Fibroblast of skin of scalp (primary cell): ENCODE data around the gene FEM1B. TPM values are rescaled to one million over a fixed set of nuclear protein-coding genes. Genes with fewer than 3 reads are reported as not detected.
"Not testable (repeated sequence)": the region's sequence is repeated elsewhere in the genome, so short reads cannot be mapped to it uniquely, and the experiment has no call there.

Source experiments
- DNase-seq: peaks from one replicate; pipeline ENCODE4 v3.0.0-alpha.2; 2013
- polyA plus RNA-seq, 2 experiments: library from polyadenylated mRNA; unstranded; fragments of 120-200 nt; gene quantifications; one replicate each; pipeline ENCODE4 v1.2.1, GENCODE V29; 2013; ENCODE audit not compliant: insufficient read length in 2 of 2

The FEM1B gene
- polyA plus RNA-seq (2013, experiment 1 of 2; ENCODE audit: insufficient read length), result 62.9 TPM
- 61.2 TPM for polyA plus RNA-seq (2013, experiment 2 of 2; ENCODE audit: insufficient read length)

DNA sequence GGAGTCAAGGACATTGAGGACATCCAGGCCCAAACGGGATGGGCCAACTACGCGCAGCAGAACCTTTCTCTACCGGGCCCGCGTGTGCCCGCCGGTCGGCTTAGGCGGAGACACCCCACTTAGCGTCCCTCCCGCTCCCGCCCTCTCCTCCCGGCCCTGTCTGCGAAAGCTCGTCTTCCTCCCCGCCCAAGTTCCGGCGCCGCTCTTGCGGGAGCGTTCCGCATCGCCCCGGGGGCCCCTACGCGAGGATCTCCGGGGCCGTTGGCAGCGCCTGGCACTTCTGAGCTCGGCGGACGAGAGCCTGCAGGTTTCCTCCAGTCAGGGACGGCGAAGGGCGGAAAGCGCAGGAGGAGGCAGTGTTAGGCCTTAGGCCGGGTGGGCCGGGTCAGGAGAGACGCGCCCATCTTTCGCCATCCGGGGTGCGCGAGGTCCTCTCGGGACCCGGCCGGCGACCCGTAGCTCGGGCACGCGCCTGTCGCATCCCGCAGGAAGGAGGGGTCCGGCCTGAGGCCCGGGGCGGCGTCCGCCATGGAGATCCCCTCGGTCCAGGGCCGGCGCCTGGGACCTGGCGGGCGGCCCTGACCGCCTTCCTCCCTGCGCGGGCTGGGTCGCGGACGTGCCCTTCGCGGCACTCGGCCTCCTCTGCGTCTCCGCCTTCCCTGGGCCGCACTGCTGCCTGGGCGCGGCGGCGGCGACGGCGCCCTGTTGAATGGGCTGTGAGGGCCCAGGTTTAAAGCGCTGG lies at the start of gene FEM1B:
TSS of gene FEM1B (plus strand) at position 143 of the 742 bp plus-strand sequence. CDS start 673 bp downstream, outside the sequence.
- DNase-seq, result peak; percentile 94

DNA sequence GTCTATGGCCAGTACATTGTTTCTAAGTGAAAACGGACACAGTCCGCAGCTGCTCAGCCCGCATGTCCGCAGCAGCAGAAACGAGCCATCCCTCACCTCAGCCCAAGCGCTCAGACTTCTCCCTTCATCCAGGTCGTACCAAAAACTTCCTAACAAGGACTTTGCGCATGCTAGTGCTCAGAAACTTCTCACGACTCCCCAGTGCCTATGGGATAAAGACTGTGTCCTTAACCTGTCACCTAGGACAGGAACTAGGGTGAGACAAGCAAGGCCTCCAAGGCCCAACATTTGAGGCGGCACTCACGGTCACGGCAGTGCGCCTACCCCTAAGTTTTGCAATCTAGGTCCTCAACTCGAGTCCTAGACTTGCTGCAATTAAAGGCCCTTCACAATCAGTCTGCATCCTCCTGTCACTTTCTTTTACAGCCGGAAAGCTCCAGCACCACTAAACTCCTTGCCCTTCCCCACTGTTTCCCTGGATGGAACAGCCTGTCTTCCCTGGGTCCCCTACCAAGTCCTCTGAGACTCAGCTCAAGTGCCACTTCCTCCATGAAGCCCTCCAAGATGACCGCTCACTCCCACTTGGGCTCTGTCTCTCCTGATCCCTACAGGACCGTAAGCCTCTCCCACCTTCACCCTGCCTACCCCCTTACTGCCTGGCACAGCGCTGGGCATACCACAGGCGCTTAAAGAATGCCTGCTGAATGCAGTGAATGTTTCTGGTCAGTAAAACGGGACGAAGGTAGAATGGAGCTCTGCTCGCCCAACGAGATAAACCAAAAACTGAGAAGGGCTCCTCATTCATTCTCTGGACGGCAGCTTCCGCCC lies 49.2 kb upstream of the FEM1B start:
- DNase-seq, result no peak

DNA sequence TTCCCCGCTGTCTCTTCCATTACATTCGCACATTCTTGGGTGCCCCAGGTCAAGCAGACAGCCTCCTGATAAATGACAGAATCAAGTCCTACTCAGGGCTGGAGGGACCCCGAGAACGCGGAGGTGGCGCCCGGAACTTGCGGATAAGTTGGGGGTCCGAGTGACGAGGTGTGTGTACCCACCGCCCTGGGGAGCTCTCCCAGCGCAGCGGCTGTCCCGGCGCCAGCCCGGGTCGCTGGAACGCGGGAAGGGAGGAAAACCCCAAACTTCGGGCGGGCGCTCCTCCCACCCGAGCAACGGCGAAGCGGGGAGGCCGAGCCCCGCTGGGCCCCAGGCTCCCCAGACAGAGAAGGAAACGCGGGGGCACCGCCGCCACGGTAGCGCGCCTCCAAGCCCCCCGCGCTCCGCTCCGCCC lies 48.6 kb upstream of the FEM1B start:
- no peak for DNase-seq

DNA sequence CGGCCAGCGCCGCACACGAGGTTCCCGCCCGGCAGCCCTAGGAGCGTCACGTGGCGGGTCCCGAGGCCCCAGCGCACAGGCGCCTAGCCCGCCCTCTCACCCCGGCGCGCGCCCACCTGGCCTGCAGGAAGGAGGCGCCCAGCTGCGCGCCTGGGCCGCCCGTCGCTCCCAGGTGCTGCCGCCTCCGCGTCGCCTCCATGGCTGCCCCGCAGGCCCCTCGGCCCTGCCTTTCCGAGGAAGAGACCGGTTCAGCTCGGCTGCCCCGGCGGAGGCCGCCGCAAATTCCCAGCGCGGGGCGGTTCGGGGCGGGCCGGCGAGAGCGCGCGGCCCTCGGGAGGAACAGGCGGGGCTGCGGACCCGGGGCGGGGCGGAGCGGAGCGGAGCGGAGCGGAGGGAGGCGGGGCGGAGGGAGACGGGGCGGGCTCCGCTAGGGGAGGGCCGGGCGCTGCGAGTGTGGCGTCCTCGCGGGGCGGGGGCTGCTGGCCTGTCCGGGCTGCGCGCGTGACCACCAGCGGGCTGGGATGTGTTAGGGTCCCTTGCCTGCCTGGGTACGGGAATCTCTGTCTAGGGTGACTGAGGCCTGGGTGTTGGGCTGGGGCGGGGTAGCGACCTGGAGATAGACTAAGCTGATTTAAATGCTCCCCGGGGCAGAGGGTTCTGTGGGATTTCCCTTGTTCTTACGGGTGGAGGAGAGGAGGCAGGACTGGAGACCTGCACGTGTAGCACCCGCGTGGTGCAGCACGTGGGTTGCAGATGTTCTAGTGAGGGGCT lies 48.0 kb upstream of the FEM1B start, which contains the start of gene CLN6:
TSS of gene CLN6 (minus strand) at position 343 of the 771 bp plus-strand sequence. CDS start at position 199, 144 bp downstream.
- DNase-seq, result peak; percentile 81

DNA sequence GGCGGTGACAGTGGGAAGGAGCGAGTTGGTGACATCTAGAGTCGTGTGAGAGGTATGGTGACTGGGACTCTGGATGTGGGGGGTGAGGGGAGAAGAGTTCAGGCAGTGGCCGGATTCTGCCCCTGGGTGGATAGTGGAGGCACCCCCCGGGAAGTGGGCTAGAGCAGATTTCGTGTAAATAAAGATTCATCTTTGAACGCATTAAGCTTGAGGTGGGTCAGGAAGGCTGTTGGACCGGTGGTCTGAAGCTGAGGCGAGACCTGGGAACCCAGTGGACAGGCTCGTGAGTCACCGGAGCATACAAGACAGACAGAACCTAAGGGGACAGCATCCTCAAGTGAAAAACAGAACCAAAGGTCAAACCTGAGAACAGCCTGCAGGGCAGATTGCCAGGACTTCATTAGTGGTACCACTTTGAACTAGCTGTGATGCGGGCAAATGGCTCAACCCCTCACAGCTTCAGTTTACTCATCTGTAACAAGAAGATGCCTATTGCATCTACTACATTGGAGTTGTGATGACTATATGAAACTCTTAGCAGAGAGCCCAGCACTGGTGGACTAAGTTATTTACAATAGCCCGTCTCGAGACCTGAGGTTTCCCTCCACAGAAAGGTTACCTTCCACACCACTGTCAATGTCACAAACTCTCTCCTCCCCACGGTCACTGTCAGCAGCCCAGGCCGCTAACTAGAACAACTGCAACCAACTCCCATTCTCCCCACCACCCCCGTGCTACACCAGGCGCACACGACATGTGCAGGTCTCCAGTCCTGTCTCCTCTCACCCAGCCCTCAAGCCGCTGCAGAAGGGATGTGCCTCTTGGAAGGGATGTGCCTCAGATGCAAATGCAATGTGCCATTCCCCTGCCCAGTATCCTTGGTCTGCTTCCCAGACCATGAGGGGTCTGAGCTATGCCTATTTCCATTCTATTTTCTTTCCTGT lies 47.1 kb upstream of the FEM1B start:
- no peak for DNase-seq

DNA sequence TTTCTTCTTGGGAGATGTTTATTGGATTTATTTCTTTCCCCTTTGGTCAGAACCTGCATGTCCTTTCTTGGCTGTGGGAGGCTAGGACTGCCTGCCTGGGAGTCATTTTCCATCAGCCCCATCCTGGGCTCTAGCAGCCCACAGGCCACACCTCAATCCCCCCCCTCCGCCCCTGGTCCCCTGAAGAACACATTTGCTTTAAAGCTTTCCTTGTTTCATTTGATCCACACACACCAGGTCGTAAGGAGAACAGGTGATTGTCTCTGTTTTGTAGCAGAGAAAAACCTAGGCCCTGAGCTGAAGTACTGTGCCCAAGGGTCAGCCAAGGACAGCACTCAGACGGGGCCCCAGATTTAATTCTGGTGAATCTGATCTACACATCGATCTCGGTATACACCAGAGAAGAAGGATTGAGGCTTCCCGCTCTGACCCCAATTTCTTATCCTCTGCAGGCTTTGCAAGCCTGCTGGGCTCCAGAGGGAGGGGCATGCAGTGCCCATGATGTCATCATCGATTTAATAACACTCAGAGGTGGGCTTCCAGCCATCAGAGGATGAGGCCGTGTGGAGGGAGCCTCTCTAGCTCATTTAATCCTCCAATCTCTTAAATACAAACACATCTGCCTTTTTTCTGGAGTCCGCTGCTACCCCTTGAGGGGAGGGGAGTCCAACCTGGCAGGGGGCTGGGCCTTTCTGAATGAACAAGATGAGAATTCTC lies 46.3 kb upstream of the FEM1B start:
- DNase-seq, result no peak

DNA sequence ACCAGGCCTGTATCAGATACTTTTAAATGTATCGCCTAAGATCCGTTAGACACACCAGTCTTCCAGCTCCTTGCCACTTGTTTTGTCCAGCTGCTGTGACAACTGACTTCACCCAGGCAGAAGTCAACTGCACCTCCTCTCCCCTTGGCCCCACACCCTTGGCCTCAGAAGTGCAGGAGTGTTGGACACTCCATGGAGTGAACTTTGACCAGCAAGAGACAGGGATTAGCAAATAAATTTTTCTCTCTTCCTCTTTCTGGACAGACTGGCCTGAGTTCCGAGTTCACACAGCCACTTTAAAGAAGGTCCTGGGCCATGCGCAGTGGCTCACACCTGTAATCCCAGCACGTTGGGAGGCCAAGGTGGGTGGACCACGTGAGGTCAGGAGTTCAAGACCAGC lies 45.1 kb upstream of the FEM1B start:
- no peak for DNase-seq

DNA sequence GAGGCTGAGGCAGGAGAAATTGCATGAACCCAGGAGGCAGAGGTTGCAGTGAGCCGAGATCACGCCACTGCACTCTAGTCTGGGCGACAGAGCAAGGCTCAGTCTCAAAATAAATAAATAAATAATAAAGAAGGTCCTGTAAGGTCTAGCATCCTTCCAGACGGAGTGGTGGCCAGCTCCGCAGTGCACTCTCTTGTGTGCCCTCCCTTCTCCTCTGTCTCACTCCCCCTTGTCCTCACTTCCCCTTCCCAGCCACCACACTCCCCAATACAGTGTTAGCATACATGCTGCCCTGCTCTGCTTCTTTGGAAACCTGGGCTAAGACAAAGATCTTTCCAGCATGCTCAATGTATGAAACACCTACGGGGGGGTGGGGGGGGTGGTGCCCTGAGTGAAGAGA lies 44.6 kb upstream of the FEM1B start:
- no peak for DNase-seq

DNA sequence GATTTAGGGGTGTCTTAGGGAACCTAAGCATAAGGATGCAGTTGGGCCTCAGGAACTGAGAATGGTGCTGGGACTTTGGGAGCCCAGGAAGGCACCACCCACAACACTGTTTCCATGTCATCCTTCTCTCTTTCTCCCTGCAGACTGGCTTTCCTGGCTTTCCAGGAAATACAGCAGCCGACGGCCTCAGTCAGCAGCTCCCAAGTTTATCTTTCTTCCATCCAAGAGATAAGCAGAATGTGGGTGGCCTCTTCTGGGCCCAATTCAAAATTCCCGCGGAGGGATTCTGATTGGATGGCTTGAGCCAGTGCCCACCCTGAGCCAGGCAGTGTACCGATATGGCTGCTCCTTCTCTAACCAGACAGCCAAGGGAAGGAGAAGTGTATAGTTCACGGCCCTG lies 43.5 kb upstream of the FEM1B start:
- DNase-seq, result no peak

DNA sequence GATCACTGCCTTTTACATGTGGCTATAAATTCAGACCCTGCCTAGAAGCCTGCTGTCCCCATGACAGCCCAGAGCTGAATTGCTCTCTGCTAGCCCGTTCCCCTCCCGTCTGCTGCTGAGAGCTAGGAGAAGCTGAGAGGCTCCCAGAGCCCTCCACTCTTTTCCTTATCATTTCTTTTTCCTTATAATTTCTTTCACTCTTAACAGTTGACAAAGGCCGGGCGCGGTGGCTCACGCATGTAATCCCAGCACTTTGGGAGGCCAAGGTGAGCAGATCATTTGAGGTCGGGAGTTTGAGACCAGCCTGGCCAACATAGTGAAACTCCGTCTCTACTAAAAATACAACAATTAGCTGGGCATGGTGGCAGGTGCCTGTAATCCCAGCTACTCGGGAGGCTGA lies 43.0 kb upstream of the FEM1B start:
- DNase-seq, result not testable (repeated sequence)

DNA sequence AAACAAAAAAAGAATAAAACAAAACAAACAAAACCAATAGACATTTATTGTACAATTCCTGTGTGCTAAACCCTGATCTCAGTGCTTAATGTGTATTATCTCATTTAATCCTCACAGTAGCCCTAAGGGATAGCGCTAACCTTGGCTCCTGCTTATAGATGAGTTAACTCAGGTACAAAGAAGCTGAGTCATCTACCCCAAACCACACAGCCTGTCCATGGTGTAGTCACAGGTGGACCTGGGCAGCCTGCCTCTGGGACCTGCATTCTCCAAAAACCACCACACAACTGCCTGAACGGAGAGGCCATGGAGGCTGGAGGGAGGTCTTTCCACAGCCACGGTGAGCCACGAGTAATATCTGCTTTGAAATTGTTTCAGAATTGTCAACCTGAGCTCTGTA lies 42.5 kb upstream of the FEM1B start:
- DNase-seq, result no peak

DNA sequence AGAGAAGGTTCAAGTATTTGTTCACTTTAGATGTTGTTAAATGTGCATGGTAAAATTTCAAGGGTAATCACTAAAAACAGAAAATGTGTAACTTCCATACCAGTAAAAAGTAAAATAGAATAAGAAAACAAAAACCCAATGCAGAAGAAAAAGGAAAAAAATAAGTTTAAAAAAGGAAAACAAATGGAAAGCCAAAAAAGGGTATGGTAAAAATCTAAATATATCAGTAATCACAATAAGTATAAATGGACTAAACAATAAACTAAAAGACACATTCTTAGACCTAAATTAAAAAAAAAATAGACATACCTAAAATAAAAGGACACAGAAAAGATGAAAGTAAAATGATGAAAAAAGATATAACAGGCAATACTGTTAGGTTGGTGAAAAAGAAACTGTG lies 38.5 kb upstream of the FEM1B start:
- DNase-seq, result no peak

DNA sequence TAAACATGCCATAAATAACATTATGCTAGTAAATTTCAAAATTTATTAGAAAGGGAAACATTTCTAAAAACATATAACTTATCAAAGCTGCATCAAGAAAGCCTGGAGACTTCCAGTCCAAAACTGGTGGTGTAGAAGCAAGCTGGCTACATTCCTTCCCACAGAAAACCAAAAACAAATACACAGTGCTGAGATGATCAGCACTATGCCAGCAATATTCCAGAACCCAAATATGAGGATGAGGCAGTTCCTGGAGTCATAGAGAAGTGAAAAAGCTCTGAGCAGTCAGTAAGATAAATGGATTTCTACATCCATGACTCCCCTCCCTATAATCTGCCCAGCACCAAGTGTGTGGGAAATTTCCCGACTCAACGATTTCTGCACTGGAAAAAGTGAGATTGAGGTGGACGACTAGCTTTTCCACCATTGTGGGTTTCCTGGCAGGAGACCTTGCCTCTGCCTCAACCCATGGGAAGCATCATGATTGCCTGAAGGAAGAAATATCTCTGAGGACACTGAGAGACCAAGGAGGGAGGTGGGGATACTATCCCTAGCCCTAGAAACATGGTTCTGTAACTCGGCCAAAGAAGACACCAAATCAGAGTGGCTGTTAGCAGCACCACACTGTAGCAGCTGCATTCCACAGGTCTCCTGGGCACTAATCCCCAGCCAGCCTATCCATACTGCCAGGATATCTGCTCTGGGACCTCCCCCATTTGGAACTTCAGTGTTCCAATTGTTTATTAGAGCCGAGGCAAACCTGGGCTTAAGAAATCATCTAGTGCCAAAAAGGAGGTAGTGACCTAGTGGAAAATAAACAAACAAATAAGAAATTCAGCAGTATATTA lies 36.2 kb upstream of the FEM1B start:
- DNase-seq, result no peak

DNA sequence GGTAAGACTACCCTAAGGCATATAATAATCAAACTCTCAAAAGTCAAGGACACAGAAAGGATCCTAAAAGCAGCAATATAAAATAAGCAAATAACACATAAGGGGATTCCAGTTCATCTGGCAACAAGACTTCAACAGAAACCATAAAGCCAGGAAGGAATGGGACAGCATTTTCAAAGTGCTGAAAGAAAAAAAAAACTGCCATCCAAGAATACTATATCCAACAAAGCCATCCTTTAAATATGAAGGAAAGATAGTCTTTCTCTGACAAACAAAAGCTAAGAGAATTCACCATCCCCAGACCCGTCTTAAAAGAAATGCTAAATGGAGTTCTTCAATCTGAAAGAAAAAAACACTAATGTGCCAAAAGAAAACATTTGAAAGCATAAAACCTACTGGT lies 33.3 kb upstream of the FEM1B start:
- no peak for DNase-seq

DNA sequence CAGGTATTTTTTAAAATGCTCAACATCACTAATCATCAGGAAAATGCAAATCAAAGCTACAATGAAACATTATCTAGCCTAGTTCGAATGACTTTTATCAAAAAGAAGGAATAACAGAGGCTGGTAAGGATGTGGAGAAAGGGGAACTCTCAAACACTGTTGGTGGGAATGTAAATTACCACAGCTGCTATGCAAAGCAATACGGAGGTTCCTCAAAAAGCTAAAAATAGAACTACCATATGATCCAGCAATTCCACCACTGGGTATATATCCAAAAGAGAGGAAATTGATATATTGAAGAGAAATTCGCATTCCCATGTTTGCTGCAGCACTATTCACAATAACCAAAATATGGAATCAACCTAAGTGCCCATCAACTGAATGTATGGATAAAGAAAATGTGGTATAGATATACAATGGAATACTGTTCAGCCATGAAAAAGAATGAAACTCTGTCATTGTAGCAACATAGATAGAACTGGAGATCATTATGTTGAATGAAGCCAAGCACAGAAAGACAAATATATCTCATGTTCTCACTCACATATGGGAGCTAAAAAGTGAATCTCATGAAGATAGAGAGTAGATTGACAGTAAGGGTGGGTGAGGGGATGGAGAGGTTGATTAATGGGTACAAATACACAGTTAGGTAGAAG lies 28.4 kb upstream of the FEM1B start:
- no peak for DNase-seq

DNA sequence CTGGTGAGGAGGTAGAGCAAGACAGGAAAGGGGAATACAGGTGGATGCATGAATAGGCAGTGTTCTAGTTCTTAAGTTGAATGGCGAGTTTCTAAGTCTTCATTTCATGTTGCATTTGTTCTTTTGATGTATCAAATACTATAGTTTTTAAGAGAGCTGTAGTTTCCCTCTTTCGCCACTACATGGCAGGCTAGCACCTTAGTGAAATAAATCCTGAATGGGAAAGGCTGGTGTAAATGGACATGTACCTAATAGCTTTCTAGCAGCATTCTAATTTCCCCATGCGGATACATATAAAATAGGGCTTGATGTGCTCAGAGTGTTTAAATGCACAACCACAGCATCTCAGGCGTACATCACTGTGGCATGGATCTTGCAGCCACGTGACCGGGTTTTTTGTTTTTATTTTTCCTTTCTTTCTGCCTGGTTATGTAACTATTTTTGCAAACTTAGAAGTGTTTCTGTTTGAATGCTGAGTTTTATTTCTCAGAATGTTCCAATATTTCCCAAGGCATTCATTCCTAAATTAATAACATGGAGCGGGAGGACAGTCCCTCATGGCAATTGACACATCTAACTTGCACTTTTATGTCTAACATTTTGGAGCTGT lies 24.5 kb upstream of the FEM1B start:
- DNase-seq, result peak; percentile 83

DNA sequence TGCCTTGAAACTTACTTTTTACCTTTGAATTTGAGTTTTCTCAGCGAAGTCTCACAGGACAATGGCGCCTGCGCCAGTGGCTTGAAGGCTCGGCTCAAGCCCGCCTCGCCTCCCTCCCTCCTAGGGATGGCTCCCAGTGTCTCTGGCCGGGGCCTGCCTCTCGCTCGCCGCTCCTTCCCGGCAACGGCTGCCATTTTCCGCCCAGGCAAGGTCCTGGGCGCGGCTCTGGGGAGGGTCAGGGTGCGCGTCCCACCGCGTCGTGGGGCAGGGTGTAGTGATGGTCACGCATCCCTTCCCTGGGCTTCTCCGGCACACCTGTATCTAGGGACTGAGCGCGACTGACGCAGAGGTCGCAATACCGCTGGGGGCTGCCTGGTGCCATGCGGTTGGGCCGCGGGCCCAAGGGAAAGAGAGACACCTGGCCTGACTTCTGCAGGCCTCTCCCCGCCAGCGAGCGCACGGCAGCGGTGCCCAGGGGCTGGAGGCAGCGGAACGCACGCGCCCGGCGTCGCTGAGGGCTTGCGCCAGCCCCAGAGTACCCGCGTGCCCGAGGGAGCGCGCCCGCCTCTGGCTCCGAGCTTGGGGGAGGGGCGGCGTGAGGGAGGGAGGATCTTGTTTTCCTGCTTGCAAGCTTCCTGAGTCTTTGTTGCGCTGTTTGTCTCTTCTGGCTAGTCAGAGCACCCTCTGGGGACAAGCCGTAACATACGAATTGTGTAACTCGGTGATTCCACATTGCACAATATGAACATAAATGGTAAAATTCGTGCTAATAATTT lies 20.7 kb upstream of the FEM1B start:
- DNase-seq, result peak; percentile 84

DNA sequence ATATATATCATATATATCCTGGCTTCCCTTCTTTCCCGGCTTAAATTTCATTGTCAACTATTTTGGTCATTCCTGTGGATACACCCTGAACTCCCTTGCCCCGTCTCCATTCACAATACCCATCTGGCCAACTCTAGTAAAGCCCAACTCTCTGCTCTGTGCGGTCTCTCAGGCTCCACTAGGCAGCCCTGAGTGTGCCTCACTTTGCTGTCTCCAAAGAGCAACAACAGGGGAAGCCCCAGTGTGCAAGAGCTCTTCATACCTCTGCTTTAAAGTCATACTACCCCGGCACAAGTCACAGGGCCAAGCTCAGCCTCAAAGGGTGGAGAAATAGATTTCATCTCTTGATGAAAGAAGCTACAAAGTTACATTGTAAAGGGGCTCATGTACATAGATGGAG lies 18.9 kb upstream of the FEM1B start:
- DNase-seq, result no peak
